COLO829 (cell line): ENCODE measurements around the gene PGAP3.
"Not testable (repeated sequence)": the region's sequence is repeated elsewhere in the genome, so short reads cannot be mapped to it uniquely, and the experiment has no call there.

Source experiments
- DNase-seq: peaks from one replicate; pipeline ENCODE4 v3.0.0; 2012; ENCODE audit warnings: low spot score

Gene PGAP3, protein sequence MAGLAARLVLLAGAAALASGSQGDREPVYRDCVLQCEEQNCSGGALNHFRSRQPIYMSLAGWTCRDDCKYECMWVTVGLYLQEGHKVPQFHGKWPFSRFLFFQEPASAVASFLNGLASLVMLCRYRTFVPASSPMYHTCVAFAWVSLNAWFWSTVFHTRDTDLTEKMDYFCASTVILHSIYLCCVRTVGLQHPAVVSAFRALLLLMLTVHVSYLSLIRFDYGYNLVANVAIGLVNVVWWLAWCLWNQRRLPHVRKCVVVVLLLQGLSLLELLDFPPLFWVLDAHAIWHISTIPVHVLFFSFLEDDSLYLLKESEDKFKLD

DNA sequence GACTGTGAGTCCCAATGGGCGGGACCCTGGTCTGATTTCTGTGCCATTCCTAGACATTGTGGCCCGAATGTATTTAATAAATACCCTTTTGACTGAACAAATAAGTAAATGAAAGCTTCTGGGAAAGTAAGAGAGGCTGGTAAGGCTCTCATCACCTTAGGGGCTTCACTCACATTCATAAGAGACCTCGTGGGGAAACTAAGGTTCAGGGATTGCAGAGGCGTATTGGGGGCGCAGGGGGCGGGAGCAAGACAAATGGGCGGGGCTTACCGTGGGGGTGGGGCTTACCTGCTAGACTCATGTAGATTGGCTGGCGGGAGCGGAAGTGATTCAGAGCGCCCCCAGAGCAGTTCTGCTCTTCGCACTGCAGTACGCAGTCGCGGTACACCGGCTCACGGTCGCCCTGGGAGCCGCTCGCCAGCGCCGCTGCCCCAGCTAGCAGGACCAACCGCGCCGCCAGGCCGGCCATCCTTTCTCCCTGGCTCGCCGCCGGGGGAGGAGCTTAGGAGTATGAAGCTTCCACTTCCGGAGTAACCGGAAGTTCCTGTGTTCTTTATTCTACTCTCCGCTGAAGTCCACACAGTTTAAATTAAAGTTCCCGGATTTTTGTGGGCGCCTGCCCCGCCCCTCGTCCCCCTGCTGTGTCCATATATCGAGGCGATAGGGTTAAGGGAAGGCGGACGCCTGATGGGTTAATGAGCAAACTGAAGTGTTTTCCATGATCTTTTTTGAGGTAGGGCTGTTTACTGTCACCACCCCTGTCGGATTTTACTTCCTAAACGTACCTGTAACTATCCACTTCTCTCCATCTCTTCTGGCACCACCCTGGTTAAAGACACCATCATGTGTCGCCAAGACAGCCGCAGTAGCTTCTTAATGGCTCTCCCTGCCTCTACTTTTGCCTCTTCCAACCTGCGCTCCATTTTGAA is at the start of gene PGAP3:
Gene PGAP3 (minus strand): TSS at position 512 of the 929 bp plus-strand sequence. CDS start 43 bp downstream, at position 469.
- DNase-seq = peak; percentile 99

DNA sequence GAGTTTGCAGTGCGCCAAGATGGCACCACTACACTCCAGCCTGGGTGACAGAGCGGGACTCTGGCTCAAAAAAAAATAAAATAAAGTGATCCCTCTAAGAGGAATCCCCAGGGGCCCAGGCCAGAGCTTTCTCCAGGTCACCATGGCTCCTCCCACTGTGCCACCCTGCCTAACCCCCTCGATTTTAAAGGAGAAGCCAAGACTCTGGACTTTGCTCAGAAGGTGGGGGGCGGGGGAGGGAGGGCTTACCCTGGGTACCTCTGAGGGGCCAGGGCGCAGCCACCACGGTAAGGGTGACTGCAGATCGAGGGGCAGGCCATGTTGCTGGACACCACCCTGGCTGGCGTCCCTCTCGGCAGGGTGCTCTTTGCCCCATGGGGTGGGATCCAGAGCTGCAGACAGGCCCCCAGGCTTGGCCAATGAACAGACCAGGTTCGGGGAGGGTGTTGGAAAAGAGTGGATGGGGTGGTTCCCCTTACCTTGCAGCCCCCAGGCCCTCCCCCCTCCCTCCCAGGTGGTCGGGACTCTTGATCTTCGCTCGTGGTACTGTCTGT is 49.4 kb upstream of the PGAP3 start:
- DNase-seq = no peak

DNA sequence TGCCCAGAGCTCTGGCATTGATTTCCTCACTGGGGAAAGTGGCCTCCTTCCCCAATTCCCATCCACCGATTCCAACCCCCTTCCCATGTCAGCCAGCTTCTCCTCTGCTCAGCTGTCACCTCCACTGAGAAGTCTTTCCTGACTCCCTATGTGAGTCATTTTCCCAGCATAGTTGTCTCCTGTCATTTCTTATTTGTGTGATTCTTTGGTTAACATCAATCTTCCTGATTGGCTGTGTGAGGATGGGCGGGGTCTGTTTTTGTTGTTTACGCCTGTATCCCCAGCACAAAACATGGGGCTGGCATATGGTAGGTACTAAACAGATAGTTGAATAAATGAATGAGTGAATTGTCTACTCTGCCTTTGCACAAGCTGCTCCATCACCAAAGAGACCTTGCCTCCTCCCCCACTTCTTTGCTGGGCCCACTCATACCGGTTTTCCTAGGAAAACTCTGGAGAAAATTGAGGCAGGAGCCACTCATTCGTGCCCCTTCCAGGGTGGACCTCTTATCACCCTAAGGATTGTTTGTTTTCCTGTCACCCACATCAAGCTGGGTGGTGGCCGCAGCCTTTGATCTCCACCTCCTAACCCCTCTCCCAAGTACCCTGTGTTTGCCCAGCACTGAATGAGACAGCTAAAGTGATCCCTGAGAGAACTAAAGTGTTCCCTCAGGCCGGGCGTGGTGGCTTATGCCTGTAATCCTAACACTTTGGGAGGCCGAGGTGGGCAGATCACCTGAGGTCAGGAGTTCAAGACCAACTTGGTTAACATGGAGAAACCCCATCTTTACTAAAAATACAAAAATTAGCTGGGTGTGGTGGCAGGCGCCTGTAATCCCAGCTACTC is 48.7 kb upstream of the PGAP3 start:
- DNase-seq = no peak

DNA sequence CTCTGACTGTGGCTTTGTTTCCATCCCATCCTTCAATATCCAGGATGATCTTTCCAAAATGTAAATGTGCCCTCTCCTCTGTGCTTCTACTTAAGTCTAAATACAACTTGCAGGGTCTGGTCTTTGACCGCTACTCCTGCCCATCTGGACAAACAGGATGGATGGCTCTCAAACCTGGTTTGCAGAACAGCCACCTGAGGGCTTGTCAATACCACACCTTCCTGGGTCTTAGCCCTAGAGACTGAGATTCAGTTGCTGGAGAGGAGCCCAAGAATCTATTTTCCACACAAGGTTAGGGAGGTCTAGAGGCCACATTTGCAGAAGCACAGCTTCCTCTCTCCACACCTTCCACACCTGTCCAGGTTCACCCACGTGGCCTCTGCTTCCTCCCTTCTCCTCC is 48.0 kb upstream of the PGAP3 start:
- no peak for DNase-seq

DNA sequence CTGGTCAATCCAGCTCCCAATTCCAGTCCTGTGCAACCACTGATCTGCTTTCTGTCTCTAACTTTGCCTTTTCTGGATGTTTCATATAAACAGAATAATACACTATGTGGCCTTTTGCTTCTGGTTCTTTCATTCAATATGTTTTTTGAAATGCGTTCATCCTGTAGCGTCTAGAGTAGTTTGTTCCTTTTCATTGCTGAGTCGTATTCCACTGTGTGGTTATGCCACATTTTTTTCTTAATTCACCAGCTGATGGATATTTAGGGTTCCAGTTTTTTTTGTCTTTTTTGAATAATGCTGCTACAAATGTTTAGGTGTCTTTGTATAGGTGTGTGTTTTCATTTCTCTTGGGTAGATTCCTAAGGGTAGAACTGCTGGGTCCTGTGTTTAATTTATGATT is 44.7 kb upstream of the PGAP3 start:
- no peak for DNase-seq

DNA sequence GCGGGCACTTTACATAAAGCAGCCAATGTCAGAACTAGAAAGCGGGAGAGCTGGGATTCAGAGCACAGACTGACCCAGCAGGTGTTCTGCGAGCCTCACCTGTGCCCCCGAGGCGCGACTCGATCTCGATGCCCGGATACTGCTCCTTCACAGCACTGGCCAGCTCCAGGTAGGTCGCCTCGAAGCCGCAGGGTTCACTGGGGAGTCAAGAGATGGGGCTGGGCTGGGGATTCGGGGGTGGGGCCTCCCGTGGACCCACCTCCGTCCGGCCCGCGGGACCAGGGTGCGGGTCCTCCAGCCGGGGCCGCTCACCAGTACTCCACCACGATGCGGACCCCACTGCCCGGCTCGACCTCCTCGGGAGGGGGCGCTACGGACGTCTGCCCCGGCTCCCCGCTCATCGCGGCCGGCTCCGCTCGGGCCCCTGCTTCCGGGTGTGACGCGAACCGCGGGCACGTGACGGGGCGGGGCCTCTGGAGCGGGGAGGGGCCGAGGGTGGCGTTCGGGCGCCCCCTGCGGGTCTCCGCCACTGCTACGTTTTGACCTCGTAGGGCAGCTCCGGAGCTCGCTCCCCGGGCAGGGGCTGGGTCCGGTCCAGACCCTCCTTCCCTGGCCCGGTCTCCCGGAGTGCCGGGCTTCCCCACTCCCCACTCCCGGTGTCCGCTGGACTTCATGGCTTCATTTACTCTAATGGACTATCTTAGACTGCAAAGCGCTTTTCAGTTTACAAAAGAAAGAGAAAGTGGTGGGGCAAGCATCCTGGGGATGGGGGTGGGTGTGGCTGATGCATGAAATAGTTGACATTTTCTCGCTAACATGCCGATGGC is 42.5 kb upstream of the PGAP3 start, which contains the start of gene MIEN1:
Gene MIEN1 (minus strand): TSS at position 438 of the 827 bp plus-strand sequence. CDS start 37 bp downstream, at position 401.
- DNase-seq = peak; percentile 95

DNA sequence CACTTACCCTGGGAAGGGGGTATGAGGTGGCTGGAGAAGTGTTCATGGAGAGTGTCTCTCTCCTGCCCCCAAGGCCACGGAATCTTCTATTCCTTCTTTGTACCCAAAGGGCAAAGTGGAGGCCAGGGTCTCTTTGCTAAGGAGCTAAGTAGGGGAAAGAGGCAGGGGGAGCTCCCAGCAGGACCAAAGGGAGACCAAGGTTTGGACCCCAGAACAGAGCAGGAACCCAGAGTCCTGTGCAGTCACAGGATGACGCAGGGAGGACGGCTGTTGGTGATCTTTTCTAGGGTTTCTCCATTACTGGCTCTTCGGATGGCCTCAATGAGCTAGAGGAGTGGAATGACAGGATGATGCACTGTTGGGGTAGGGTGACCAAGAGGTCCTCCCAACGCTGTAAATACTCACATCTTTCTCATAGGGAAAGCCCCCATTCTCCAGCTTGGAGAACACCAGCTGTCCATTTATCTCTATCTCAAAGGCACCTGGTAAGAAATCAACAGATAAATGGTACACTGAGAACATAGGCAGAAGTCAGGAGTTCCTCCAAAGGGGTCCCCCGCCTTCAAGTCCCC is 41.5 kb upstream of the PGAP3 start:
- DNase-seq = no peak

DNA sequence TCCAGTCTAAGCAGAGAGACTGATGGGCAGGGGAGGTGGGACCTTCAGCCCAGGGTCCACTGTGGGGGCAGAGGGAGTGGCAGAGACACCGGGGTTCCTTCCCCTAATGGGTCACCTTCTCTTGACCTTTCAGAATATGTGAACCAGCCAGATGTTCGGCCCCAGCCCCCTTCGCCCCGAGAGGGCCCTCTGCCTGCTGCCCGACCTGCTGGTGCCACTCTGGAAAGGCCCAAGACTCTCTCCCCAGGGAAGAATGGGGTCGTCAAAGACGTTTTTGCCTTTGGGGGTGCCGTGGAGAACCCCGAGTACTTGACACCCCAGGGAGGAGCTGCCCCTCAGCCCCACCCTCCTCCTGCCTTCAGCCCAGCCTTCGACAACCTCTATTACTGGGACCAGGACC is 39.7 kb upstream of the PGAP3 start:
- DNase-seq = no peak

DNA sequence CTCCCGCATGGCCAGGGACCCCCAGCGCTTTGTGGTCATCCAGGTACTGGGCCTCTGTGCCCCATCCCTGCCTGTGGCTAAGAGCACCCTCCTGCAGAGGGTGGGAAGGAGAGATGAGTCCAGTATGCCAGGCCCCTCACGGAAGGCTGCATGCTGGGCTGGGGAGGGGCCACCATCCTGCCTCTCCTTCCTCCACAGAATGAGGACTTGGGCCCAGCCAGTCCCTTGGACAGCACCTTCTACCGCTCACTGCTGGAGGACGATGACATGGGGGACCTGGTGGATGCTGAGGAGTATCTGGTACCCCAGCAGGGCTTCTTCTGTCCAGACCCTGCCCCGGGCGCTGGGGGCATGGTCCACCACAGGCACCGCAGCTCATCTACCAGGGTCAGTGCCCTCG is 38.8 kb upstream of the PGAP3 start:
- DNase-seq = no peak

DNA sequence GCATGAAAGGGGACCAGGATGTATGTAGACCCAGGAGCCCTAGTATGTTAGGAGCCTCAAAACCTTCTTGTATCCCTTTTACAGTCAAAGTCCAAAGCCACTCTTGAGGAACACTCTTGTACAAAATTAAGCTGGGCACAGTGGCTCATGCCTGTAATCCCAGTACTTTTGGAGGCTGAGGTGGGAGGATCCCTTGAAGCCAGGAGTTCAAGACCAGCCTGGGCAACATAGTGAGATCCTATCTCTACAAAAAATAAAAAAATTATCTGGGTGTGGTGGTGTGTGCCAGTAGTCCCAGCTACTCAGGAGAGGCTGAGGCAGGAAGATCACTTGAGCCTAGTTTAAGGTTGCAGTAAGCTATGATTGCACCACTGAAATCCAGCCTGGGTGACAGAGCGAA is 38.1 kb upstream of the PGAP3 start:
- DNase-seq = not testable (repeated sequence)

DNA sequence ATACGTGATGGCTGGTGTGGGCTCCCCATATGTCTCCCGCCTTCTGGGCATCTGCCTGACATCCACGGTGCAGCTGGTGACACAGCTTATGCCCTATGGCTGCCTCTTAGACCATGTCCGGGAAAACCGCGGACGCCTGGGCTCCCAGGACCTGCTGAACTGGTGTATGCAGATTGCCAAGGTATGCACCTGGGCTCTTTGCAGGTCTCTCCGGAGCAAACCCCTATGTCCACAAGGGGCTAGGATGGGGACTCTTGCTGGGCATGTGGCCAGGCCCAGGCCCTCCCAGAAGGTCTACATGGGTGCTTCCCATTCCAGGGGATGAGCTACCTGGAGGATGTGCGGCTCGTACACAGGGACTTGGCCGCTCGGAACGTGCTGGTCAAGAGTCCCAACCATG is 36.9 kb upstream of the PGAP3 start:
- DNase-seq = no peak

DNA sequence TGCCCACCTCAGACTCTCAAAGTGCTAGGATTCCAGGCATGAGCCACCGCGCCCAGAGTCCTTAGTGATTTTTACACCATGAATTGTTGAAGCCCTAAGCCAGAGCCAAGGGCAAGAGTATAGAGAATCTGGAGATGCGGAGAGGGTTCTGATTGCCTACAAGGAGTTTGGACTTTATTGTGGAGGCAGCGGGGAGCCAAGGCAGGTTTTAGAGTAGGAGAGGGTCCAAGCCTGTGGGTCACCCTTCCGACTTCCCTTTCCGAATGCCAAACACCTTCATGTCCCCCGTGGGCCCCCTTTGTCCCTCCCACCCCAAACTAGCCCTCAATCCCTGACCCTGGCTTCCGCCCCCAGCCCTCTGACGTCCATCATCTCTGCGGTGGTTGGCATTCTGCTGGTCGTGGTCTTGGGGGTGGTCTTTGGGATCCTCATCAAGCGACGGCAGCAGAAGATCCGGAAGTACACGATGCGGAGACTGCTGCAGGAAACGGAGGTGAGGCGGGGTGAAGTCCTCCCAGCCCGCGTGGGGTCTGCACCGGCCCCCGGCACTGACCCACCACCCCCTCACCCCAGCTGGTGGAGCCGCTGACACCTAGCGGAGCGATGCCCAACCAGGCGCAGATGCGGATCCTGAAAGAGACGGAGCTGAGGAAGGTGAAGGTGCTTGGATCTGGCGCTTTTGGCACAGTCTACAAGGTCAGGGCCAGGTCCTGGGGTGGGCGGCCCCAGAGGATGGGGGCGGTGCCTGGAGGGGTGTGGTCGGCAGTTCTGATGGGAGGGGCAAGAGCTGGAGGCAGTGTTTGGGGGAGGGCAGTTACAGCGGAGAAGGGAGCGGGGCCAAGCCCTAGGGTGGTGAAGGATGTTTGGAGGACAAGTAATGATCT is 35.4 kb upstream of the PGAP3 start:
- no peak for DNase-seq

DNA sequence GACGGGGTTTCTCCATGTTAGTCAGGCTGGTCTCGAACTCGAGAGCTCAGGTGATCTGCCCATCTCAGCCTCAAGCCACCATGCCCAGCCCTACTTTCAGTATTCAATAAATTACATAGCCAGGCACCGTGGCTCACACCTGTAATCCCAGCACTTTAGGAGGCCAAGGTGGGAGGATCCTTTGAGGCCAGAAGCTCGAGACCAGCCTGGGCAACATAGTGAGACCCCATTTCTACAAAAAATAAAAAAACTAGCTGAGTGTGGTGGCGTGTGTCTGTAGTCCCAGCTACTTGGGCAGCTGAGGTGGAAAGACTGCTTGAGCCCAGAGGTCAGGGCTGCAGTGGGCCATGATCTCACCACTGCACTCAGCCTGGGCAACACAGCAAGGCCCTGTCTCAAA is 34.2 kb upstream of the PGAP3 start:
- DNase-seq = no peak

DNA sequence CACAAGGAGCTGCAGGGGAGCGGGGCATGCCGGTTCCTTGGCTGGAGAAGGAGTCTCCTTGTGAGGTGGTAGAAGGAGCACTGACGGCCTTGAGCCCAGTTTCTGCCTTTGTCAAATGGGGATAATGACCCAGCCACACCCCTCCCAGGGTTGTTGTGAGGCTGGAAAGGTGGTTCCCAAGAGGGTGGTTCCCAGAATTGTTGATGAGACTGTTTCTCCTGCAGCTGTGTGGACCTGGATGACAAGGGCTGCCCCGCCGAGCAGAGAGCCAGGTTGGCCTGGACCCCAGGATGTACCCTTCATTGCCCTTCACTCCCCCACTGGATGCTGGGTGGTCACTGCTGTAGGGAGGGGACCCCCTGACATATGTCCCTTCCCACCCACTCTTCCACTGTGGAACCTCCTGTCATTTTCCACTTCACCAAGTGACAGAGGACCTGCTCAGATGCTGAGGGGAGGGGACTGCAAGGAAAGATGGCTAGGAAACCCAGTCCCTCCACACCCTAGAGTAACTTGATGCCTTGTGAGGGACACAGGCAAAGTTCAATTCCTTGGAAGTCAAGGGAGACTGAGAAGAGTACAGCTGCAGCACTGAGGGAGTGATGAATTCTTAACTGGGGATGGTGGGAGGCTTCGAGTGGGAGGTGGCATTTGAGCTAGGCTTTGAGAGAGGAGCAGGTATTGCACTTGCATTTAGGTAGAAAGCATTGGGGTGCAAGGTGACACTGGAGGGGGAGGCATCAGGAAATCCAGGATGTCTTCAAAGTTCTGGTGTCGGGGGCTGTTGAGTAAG is 31.9 kb upstream of the PGAP3 start:
- no peak for DNase-seq

DNA sequence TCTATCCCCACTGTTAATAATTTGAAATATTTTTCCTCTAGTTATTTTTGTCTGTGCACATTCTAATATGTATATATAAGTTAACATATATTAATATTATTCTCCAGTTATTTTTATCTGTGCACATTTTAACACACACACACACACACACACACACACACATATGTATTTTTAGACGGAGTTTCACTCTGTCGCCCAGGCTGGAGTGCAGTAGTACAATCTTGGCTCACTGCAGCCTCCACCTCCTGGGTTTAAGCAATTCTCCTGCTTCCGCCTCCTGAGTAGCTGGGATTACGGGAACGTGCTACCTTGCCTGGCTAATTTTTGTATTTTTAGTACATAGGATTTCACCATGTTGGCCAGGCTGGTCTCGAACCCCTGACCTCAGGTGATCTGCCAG is 29.8 kb upstream of the PGAP3 start:
- DNase-seq = no peak

DNA sequence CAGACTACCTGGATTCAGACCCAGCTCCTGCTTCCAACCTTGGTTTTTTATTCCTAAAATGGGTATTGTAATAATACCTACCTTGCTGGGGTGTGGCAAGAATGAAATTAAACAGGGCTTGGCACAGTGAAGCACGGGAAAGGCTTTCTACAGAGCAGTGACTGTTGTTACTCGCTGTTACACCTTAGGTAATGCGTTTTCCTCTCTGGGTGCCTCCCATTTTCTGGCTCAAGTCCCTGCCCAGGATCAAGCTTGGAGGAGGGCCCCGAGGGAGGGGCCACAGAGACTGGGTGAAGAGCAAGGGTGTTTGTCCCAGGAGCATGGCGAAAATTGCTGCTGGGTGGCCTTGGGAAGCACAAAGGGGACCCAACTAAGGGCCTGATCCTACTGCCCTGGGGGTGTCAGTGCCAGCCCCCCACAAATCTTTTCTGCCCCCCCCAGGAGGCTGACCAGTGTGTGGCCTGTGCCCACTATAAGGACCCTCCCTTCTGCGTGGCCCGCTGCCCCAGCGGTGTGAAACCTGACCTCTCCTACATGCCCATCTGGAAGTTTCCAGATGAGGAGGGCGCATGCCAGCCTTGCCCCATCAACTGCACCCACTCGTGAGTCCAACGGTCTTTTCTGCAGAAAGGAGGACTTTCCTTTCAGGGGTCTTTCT is 29.2 kb upstream of the PGAP3 start:
- no peak for DNase-seq

DNA sequence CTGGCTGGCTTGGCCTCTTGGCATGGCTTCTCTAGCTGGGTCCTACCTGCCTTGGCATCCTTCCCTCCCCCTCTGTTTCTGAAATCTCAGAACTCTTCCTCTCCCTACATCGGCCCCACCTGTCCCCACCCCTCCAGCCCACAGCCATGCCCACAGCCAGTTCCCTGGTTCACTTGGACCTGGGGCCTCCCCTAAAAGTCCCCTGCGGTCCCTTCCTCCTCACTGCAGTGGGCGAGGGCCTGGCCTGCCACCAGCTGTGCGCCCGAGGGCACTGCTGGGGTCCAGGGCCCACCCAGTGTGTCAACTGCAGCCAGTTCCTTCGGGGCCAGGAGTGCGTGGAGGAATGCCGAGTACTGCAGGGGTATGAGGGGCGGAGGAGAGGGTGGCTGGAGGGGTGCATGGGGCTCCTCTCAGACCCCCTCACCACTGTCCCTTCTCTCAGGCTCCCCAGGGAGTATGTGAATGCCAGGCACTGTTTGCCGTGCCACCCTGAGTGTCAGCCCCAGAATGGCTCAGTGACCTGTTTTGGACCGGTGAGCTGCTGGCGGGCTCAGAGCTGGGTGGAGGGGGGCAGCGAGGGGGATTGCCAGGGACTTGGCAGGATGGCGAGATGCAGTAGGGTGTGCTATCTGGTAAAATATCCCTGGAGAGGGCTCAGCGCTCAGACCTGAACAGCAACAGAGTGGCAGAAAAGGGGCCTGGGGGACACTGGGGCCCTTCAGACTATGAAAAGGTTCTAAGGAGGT is 28.4 kb upstream of the PGAP3 start:
- no peak for DNase-seq
